ENCODE data around the gene CCNT2.

DNA sequence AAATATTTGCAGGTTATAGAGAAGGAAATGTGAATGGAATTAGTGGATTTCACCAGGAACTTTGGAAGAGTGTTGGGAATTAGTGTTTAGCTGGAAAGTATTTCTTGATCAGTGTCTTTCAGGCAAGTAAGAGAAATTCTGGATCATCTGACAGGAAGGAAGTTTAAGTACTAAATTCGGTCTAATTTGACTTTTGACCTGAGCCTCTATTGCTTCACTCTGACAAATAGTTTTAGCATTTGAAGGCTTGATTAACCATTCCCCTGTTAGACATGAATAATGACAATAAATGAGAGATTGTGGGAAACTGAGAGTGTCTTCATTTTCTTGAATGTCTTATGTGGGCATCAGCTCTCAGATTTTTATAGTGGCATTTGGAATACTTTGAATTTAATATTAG, 16.0 kb downstream of the CCNT2 start:
- TF ChIP-seq POLR2A (IDR thresholded peaks at IDR 0.05): no peak
- TF ChIP-seq, protein P1, sequence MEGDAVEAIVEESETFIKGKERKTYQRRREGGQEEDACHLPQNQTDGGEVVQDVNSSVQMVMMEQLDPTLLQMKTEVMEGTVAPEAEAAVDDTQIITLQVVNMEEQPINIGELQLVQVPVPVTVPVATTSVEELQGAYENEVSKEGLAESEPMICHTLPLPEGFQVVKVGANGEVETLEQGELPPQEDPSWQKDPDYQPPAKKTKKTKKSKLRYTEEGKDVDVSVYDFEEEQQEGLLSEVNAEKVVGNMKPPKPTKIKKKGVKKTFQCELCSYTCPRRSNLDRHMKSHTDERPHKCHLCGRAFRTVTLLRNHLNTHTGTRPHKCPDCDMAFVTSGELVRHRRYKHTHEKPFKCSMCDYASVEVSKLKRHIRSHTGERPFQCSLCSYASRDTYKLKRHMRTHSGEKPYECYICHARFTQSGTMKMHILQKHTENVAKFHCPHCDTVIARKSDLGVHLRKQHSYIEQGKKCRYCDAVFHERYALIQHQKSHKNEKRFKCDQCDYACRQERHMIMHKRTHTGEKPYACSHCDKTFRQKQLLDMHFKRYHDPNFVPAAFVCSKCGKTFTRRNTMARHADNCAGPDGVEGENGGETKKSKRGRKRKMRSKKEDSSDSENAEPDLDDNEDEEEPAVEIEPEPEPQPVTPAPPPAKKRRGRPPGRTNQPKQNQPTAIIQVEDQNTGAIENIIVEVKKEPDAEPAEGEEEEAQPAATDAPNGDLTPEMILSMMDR (IDR thresholded peaks at IDR 0.05): no peak

All from uterus (tissue), 2 donors.